Activated naive CD4-positive, alpha-beta T cell treated with anti-CD3 and anti-CD28 coated beads, Interleukin-2, amount 50 U/mL, for 72 hours (primary cell): ENCODE data around the gene GFRA1. TPM values are rescaled to one million over a fixed set of nuclear protein-coding genes. Genes with fewer than 3 reads are reported as not detected.
"Not testable (repeated sequence)": the region's sequence is repeated elsewhere in the genome, so short reads cannot be mapped to it uniquely, and the experiment has no call there.

Experiments
- ATAC-seq, 2 donors: fragments of 150-1000 bp; cut with Tn5 transposase; 2 replicates each; pipeline ENCODE4 v1.10.0; 2021; ENCODE audit warnings: mild to moderate bottlenecking in 2 of 2, moderate library complexity in 2 of 2
- DNase-seq, 2 donors: peaks; one replicate each; pipeline ENCODE4 v3.0.0; 2021 to 2022; ENCODE audit warnings: low spot score in 2 of 2
- H3K27ac Mint-ChIP-seq, 2 donors: one replicate each; pipeline ENCODE4 v1.8.0; 2022; ENCODE audit warnings: mild to moderate bottlenecking in 2 of 2, mixed read lengths in 2 of 2
- H3K36me3 Mint-ChIP-seq, 2 donors: one replicate each; pipeline ENCODE4 v1.8.0; 2022; ENCODE audit warnings: mixed read lengths in 2 of 2
- H3K9me3 Mint-ChIP-seq, 2 donors: one replicate each; pipeline ENCODE4 v1.8.0; 2022; ENCODE audit warnings: mixed read lengths in 2 of 2
- total RNA-seq, 2 donors: library from RNA; stranded (reverse); gene quantifications; one replicate each; pipeline ENCODE4 v1.2.3, GENCODE V29; 2022

Gene GFRA1
- total RNA-seq, 2 donors from 2014 or later, result 0.20 TPM; not detected in 1

DNA sequence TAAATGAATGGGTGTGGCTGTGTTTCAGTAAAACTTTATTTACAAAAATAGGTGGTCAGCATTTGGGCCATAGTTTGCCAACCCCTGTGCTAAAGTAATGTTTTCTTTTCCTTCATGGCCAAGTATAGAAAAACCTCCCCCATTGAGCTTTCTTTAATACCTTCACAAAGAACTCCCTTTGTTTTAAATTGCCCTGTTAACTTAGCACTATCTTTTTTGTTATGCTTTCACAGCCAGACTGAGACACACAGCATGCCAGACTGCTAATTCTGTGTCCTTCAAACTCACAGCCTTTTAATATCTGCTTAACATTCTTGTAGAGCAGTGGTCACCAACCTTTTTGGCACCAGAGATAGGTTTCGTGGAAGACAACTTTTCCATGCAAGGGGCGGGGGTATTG, 78.0 kb downstream of the GFRA1 start:
- ATAC-seq (no peak), DNase-seq (no peak)
- peaks cover 0 to 15% of the 10 kb centered on the region in 2 donors for H3K36me3 Mint-ChIP-seq
- H3K9me3 Mint-ChIP-seq, result peaks cover 0 to 14% of the 10 kb centered on the region in 2 donors
- H3K27ac Mint-ChIP-seq, result no peak overlapping the region

DNA sequence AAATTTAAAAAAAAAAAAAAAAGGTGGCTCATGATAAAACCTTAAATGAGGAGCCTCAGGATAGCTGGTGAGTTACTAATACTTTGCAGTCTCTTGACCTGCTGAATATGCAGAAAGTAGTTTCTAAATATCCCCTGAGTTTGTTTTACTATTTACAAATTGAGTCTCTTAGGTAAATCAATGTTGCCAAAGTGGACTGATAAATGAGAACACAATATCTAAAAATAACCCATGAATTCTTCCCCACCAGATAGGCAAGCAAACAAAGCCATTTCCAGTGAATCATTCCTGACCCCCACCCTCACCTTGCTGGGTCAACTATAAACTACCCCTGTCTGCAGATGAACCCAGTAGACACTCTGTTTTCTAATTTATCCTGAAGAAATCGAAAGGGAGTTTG, 78.9 kb downstream of the GFRA1 start:
- no peak overlapping the region for H3K27ac Mint-ChIP-seq
- DNase-seq (no peak), ATAC-seq (no peak)
- H3K36me3 Mint-ChIP-seq, result peaks cover 0 to 15% of the 10 kb centered on the region in 2 donors
- H3K9me3 Mint-ChIP-seq, result peaks cover 0 to 14% of the 10 kb centered on the region in 2 donors

DNA sequence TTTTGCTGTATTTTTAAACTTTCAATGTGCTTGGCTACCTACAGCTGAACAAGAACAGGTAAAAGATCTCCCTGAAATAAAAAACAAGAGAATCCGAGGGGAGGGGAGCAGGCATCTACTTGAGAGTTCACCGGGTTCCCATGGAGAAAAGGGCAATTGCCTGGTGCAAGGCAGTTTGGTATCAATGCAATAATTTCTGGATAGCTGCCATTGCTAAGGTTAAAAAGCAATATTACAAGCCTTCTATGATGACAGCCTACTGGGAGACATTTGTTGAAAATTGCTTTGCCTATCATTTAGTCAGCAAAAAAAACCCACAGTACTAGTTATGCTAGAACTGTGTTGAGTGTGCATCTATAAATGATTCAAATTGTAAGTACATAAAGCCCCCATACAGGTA, 82.1 kb downstream of the GFRA1 start:
- ATAC-seq, result no peak
- DNase-seq, result no peak
- Mint-ChIP-seq H3K27ac (no peak overlapping the region), H3K9me3 (peaks cover 0 to 14% of the 10 kb centered on the region in 2 donors), H3K36me3 (peaks cover 0 to 15% of the 10 kb centered on the region in 2 donors)

DNA sequence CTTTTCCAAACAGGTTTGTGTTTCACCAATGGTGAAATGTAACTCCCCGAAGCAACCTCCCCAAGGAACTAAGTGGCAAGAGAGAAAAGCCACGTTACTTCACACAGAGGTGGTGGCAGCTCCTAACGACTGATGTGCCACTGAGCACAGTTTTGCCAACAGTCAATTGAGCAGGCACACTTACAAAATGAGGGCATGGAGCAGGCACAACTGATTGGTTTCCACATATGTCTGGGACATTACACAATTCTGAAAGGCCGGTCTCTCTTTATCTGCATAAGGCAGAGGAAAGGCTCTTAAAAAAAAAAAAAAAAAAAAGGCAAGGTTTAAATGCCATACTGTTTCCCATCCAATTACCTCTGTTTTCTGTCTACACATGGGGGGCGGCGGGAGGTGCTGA, 86.7 kb downstream of the GFRA1 start:
- Mint-ChIP-seq H3K36me3 (no peaks in the 10 kb centered on the region), H3K9me3 (peaks cover 4% of the 10 kb centered on the region in 2 donors), H3K27ac (no peak overlapping the region)
- ATAC-seq, result no peak
- no peak for DNase-seq

DNA sequence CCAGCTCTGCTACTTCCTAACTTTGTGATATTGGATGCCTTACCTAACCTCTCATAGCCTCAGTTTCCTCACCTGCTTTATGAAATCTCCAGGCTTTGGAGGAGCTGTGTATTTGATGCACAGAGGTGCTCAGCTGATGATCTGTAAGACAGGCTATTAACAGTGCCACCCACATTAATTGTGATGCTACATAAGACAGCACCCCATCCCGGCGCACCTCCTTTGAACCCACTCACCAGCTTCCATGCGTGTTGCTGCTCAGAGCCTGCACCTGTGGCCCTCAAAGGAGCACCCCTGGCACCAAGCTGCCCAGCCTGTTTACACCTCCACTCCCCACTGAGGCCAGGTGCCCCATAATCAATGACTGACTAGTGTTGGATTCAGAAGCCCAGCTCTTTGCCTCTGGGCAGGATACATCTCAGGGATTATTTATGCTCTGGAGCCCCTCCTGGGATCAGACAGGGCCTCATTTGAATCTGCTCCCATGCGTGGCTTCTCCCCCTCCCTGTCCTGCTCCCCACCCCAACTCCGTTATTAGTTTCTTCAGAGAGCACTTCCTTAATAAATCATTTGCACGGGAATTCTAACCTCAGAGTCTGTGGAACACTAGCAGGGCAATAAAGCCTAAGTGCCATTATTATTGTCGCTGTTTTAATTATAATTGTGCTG, 87.7 kb downstream of the GFRA1 start:
- H3K27ac Mint-ChIP-seq, result no peak overlapping the region
- no peak for DNase-seq
- no peaks in the 10 kb centered on the region for H3K36me3 Mint-ChIP-seq
- H3K9me3 Mint-ChIP-seq, result peaks cover 4% of the 10 kb centered on the region in 2 donors
- no peak for ATAC-seq

DNA sequence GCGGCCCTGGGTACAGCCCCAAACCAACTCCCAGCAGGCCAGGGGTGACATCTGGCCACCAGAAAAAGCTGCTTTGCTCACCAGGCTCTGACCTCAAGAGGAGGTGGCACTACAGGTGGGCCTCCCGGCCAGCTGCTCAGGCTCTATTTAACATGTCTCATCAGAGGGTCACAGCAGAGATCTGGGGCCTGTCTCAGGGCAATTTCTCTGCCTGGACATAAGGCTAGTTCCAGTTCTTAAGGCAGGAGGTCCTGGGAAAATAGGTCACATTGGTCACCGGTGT, 88.6 kb downstream of the GFRA1 start:
- Mint-ChIP-seq H3K36me3 (no peaks in the 10 kb centered on the region), H3K9me3 (peaks cover 4% of the 10 kb centered on the region in 2 donors), H3K27ac (no peak overlapping the region)
- DNase-seq (no peak), ATAC-seq (no peak)

DNA sequence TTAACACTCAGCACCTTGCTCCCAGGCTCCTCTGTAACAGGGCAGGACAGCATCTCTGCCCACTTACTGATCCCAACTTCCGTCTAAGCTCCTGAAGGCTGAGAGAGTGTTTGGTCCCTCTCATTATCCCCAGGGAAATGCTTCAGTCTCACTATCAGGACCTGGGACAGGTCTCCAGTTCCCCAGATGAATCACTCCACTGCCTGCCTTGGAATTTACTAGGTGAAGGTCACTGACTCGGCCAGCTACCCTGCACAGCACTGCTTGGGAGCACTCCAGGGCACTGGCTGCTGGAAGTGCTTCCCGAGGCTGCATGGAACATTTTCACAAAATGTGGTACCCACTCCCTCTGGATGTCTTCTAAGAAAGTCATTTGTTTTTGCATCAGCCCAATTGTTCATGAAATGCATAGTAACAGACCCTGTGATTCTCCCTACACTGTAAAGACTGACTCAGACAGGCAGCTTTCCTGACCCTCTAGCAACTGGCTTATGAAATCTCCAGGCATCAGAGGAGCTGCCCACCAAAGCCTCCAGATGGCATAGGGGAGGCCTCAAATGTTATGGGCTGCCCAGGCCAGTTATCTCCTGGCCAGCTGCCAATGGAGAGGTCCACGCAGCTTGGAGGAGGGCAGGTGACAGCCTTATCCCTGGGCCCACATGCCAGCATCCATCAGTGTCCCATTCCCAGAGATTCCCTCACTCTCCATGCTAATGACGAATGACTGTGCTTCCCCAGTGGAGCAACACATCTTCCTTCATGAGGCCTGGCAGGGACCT, 89.1 kb downstream of the GFRA1 start:
- Mint-ChIP-seq H3K9me3 (peaks cover 4% of the 10 kb centered on the region in 2 donors), H3K27ac (no peak overlapping the region), H3K36me3 (no peaks in the 10 kb centered on the region)
- DNase-seq (no peak), ATAC-seq (no peak)

DNA sequence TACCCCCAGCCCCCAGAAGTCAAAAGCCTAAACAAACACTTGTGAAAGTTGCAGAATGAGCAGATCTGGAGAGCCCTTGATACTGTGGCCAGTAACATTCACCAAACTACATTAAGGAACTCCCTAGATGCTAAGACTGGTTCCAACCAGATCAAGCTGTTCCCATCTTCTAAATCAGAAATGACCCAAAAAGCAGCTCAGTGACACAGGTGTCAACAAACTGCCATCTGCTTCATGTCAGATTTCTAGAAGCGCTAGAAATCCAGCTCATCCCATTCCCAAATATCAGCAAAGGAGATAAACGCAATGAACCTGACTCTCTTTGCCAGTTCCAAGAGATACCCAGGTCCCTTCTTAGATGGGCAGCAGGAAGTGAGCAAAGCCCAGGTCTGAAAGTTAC, 90.6 kb downstream of the GFRA1 start:
- no peaks in the 10 kb centered on the region for H3K36me3 Mint-ChIP-seq
- H3K27ac Mint-ChIP-seq, result no peak overlapping the region
- no peak for ATAC-seq
- DNase-seq, result no peak
- H3K9me3 Mint-ChIP-seq, result peaks cover 4% of the 10 kb centered on the region in 2 donors

DNA sequence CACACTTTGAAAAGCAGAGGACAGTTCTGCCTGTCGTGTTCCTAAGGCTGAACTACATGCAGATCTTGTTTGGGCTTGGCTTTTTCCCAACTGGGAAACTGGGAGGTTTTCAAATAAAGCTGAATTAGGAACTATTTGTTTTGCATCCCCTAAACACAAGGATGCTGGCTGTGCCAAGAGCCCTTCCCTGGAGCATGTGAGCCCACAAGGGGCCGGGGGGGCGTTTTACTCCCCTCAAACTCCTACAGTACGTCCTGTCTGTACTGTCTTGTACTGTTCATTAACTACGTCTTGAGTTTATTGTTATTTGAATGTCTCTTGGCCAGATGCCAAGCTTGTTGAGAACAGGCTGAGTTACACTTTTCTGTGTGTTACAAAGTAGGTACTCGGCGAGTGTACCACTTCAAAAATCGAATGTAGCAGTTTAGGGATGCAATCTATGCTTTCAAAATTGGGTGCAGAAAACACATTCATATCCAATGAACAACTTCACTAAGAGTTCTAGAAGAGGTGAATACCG, 94.9 kb downstream of the GFRA1 start:
- H3K27ac Mint-ChIP-seq, result no peak overlapping the region
- H3K36me3 Mint-ChIP-seq, result no peaks in the 10 kb centered on the region
- DNase-seq, result no peak
- no peak for ATAC-seq
- no peaks in the 10 kb centered on the region for H3K9me3 Mint-ChIP-seq

DNA sequence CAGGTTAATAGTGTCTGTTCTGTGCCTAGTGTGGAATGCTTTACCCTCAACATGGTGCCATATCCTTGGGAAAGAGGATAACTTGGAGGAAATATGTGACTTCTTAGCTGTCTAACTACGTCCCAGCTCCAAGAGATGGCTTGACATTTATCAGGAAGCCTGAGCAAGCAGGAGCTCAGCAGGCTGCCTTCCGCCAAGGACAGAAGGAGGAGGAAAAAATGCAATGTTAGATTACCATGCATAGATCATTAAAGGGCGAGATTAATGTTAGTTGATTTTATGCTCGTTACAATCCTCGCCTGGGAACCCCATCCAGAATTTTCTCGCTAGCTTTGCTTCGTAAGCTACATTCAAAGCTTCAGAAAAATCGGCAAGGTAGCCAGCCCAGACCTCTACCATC, 97.8 kb downstream of the GFRA1 start:
- no peak for ATAC-seq
- DNase-seq, result no peak
- Mint-ChIP-seq H3K9me3 (peaks cover 0 to 4% of the 10 kb centered on the region in 2 donors), H3K27ac (no peak overlapping the region), H3K36me3 (no peaks in the 10 kb centered on the region)

DNA sequence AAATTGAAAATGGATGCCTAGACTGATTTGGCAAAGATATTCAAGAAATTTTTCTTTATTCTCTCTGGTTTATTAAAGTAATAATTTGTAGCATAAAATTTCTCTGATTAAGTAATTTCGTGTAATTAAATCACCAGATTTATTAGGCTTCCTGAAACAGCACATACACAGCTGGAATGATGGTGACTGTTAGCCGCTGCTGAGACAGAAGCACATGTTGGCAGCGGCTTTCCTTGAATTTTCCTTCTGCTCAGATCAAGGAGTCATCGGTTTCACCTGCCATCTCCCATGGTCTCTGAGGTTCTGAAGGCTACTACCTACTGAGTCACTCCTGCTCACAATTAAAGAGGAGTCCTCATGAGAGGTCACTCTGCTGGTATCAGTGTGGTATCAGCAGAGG, 101.5 kb downstream of the GFRA1 start:
- peaks cover under 1 to 9% of the 10 kb centered on the region in 2 donors for H3K9me3 Mint-ChIP-seq
- ATAC-seq, result no peak
- H3K27ac Mint-ChIP-seq, result no peak overlapping the region
- H3K36me3 Mint-ChIP-seq, result peaks cover 5 to 6% of the 10 kb centered on the region in 2 donors
- DNase-seq, result no peak

DNA sequence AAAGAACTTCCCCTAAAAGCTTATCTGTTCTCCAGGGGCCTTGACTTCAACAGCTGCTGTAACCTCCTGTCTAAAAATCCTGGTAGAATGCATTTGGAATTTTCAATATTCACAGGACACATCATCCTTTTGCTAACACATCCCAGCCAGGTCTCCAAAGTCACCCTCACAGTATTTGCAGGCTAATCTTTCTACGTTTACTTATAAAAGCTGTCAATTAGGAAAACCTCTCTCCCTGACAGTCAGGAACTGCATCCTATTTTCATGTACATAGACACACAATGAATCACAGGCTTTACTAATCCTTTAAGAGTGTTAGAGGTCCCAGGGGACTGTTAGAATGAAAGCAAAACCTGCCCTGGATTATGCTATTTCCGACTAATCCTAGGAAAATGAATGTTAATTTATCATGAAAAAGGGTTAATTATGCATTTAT, 102.2 kb downstream of the GFRA1 start:
- H3K27ac Mint-ChIP-seq, result no peak overlapping the region
- H3K36me3 Mint-ChIP-seq, result peaks cover 5 to 6% of the 10 kb centered on the region in 2 donors
- ATAC-seq, result no peak
- DNase-seq, result no peak
- peaks cover 7 to 16% of the 10 kb centered on the region in 2 donors for H3K9me3 Mint-ChIP-seq

DNA sequence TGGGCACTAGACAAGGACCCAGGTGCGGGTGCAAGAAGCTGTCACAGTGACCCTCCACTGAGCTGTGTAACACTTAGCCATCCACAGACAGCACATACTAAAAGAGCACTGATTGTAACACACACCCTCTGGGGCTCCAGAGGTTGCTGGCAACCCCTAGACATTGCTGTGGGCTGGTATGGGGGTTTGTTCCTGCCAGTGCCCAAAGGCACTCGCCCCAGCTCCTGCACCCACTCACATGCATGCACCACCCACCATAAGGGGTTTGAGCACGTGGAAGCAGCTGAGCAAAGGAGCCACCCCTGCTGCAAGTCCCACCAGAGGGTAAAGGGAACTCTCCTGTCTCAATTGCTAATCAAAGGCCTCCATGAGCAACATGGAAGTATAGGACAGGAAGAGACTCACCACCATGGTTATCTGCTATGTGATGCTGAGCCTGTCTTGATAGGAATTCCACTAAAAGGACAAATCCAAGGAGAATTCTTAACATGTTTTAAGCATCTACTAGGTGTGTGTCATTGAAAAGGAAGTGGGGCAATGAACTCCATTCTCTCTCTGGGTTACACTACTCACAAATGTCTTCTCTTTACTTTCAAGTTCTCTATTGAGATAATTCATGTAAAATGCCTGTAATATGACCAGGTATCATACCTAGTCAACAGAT, 103.1 kb downstream of the GFRA1 start:
- peaks cover 8 to 18% of the 10 kb centered on the region in 2 donors for H3K9me3 Mint-ChIP-seq
- no peak for DNase-seq
- peaks cover 5 to 6% of the 10 kb centered on the region in 2 donors for H3K36me3 Mint-ChIP-seq
- no peak for ATAC-seq
- H3K27ac Mint-ChIP-seq, result no peak overlapping the region

DNA sequence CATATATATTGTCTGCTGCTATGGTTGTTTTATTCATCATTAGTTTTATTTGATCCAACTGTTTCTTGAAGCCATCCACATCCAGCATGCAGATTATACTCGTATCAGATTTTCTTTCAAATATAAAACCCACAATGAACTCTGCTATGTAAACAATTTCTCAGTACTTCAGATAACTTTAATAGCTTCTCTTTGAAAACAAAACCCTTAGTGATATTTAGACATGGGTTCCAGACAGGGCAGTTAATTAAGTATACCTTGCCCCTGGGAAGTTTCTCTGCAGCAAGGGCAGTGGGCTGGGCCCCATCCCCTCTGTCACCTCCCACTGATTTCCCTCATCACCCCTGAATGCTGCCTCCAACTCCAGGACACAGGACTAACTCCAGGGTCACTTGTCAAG, 104.3 kb downstream of the GFRA1 start:
- ATAC-seq (no peak), DNase-seq (no peak)
- H3K36me3 Mint-ChIP-seq, result peaks cover 5 to 6% of the 10 kb centered on the region in 2 donors
- peaks cover 8 to 18% of the 10 kb centered on the region in 2 donors for H3K9me3 Mint-ChIP-seq
- H3K27ac Mint-ChIP-seq, result no peak overlapping the region

DNA sequence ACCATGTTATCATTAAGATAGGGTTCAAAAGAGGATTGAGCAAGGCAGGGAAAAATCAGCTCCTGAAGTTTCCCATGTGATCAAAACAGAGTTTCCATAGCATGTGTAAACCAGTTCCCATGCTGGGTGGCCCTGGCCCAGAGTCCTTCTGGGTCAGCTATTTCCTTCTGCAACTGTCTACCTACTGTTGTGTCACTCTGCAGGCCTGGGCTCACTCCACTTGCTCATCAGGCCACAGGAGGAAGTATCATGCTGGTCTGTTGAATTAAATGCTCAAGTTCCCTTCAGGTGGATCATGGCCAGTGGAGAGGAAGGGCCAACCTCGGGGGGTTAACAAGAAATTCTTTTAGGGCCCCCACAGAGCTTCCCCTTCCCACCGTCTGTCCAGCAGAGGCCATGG, 104.7 kb downstream of the GFRA1 start:
- Mint-ChIP-seq H3K9me3 (peaks cover 8 to 18% of the 10 kb centered on the region in 2 donors), H3K36me3 (peaks cover 5 to 6% of the 10 kb centered on the region in 2 donors), H3K27ac (no peak overlapping the region)
- ATAC-seq (no peak), DNase-seq (no peak)

DNA sequence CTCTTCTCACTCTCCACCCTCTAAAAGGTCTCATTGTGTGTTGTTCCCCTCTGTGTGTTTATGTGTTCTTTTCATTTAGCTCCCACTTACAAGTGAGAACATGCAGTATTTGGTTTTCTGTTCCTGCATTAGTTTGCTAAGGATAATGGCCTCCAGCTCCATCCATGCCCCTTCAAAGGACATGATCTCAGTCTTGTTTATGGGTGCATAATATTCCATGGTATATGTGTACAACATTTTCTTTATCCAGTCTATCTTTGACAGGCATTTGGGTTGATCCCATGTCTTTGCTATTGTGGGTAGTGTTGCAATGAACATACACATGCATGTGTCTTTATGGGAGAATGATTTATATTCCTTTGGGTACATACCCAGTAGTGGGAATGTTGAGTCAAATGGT, 107.1 kb downstream of the GFRA1 start:
- not testable (repeated sequence) for H3K36me3 Mint-ChIP-seq, ATAC-seq, DNase-seq, H3K27ac Mint-ChIP-seq
- H3K9me3 Mint-ChIP-seq, result peaks cover 8 to 13% of the 10 kb centered on the region in 2 donors

DNA sequence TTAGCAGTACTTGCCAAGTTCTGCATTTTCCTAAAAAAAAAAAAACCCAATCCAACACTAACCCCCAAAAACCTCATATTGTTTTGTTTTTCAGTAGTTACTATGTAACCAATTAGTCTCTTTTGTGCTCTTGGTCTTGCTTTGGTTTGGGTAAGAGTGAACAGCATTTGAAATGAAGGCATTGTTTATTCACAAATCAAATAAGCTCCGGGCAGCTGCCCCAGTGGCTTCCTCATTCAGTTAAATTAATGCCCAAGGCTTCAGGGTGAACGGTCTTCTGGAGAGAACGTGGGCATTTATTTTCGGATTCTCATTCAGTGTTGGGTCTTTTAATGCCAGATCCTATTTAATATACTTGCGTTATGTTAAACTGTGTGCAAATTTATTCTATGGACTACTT, 108.7 kb downstream of the GFRA1 start:
- ATAC-seq, result no peak
- H3K27ac Mint-ChIP-seq, result no peak overlapping the region
- H3K36me3 Mint-ChIP-seq, result peaks cover 5 to 6% of the 10 kb centered on the region in 2 donors
- H3K9me3 Mint-ChIP-seq, result peaks cover 8 to 13% of the 10 kb centered on the region in 2 donors
- no peak for DNase-seq
